DND-41 (cell line): ENCODE data around the gene SP140L.

Experiments
- ATAC-seq: fragments of 200-7000 bp; cut with Tn5 transposase; 3 replicates; pipeline ENCODE4 v1.9.1; 2021; ENCODE audit warnings: low read depth; ENCODE audit not compliant: insufficient read depth
- DNase-seq: peaks from one replicate; pipeline ENCODE4 v3.0.0-alpha.2; 2020
- H2AFZ ChIP-seq: 2 replicates; pipeline ENCODE4 v1.6.0; 2012; ENCODE audit warnings: low read depth, low read length
- H3K27ac ChIP-seq: 2 replicates; pipeline ENCODE4 v1.5.1; 2012; ENCODE audit warnings: low read length, inconsistent platforms
- H3K27me3 ChIP-seq: fragments of 200-600 bp; sonication (generic); 2 replicates; pipeline ENCODE4 v1.6.0; 2012; ENCODE audit warnings: low read length, mild to moderate bottlenecking, inconsistent platforms; ENCODE audit not compliant: insufficient read depth, poor library complexity
- H3K36me3 ChIP-seq: 2 replicates; pipeline ENCODE4 v1.5.1; 2012; ENCODE audit warnings: low read length, inconsistent platforms; ENCODE audit not compliant: insufficient read depth
- H3K4me1 ChIP-seq: 2 replicates; pipeline ENCODE4 v1.5.1; 2012; ENCODE audit warnings: mild to moderate bottlenecking, low read length; ENCODE audit not compliant: insufficient read depth
- H3K4me2 ChIP-seq: 2 replicates; pipeline ENCODE4 v1.6.0; 2012; ENCODE audit warnings: mild to moderate bottlenecking, moderate library complexity, low read length, inconsistent platforms; ENCODE audit not compliant: insufficient read depth
- H3K4me3 ChIP-seq, 2 experiments: fragments of 200-600 bp in 1 of 2; shearing (Covaris generic) in 1 of 2; 2 replicates each; pipeline ENCODE4 v1.5.1; 2012 to 2016; ENCODE audit warnings: inconsistent platforms in 2 of 2, low read length in 2 of 2, mild to moderate bottlenecking in 2 of 2, low read depth in 1 of 2, moderate library complexity in 1 of 2
- H3K79me2 ChIP-seq: 2 replicates; pipeline ENCODE4 v1.6.0; 2012; ENCODE audit warnings: low read length, inconsistent platforms; ENCODE audit not compliant: insufficient read depth
- H3K9ac ChIP-seq: 2 replicates; pipeline ENCODE4 v1.6.0; 2012; ENCODE audit warnings: low read depth, mild to moderate bottlenecking, inconsistent platforms, low read length, moderate library complexity
- H3K9me3 ChIP-seq: 2 replicates; pipeline ENCODE4 v1.5.1; 2012; ENCODE audit warnings: low read length, moderate library complexity, mild to moderate bottlenecking, inconsistent platforms; ENCODE audit not compliant: insufficient read depth, severe bottlenecking
- H4K20me1 ChIP-seq: 2 replicates; pipeline ENCODE4 v1.6.0; 2012; ENCODE audit warnings: low read length; ENCODE audit not compliant: insufficient read depth
- CTCF ChIP-seq: IDR thresholded peaks from 2 replicates; pipeline ENCODE4 v1.5.1; 2012; ENCODE audit warnings: borderline replicate concordance, low read length, moderate library complexity, mild to moderate bottlenecking; ENCODE audit not compliant: poor library complexity, severe bottlenecking; ENCODE audit errors: extremely low read depth
- EZH2 ChIP-seq: IDR thresholded peaks from 3 replicates; pipeline ENCODE4 v1.6.1; 2012; ENCODE audit warnings: borderline replicate concordance, low read depth, mild to moderate bottlenecking, moderate library complexity, low read length, inconsistent platforms; ENCODE audit not compliant: severe bottlenecking

Gene SP140L

GRCh38 chr2:230343747-230344146, 16.8 kb downstream of the SP140L start:
- H3K9me3 ChIP-seq, result peaks cover 7% of the 10 kb centered on the region

GRCh38 chr2:230346465-230346864, 19.5 kb downstream of the SP140L start:
- TF ChIP-seq CTCF (no peak), EZH2 (no peak)
- Histone ChIP-seq H3K4me3 (no peak overlapping the region), H2AFZ (no peak overlapping the region), H3K4me1 (peaks cover 11% of the 10 kb centered on the region), H3K4me2 (no peak overlapping the region), H3K27ac (no peak overlapping the region), H3K9me3 (peaks cover 7% of the 10 kb centered on the region), H3K9ac (no peak overlapping the region), H3K79me2 (peaks cover 62% of the 10 kb centered on the region), H4K20me1 (peaks cover 4% of the 10 kb centered on the region; the same call in 1 of the 2 replicates), H3K36me3 (peaks cover 20% of the 10 kb centered on the region; the same call in 1 of the 2 replicates), H3K27me3 (no peaks in the 10 kb centered on the region)
- no peak for DNase-seq
- ATAC-seq, result no peak

More at GRCh38 chr2:230343747-230344146, 16.8 kb downstream of the SP140L start:
- peaks cover 20% of the 10 kb centered on the region; the same call in 1 of the 2 replicates for H3K36me3 ChIP-seq
- ATAC-seq (no peak), DNase-seq (no peak)
- no peak overlapping the region for H3K27ac ChIP-seq
- H3K27me3 ChIP-seq, result no peaks in the 10 kb centered on the region
- peaks cover 53% of the 10 kb centered on the region for H3K79me2 ChIP-seq
- peaks cover 11% of the 10 kb centered on the region for H3K4me1 ChIP-seq
- no peak for TF ChIP-seq CTCF
- no peak for TF ChIP-seq EZH2
- no peak overlapping the region for H2AFZ ChIP-seq
- peaks cover 4% of the 10 kb centered on the region; the same call in 1 of the 2 replicates for H4K20me1 ChIP-seq
- H3K4me2 ChIP-seq, result no peak overlapping the region
- no peak overlapping the region for H3K4me3 ChIP-seq
- H3K9ac ChIP-seq, result no peak overlapping the region

GRCh38 chr2:230346921-230347533, 20.0 kb downstream of the SP140L start:
- DNase-seq, result no peak
- TF ChIP-seq CTCF (no peak), EZH2 (no peak)
- H3K27me3 ChIP-seq, result no peaks in the 10 kb centered on the region
- peaks cover 62% of the 10 kb centered on the region for H3K79me2 ChIP-seq
- no peak overlapping the region for H3K4me3 ChIP-seq
- no peak overlapping the region for H3K4me2 ChIP-seq
- H3K9me3 ChIP-seq, result peaks cover 7% of the 10 kb centered on the region
- peaks cover 11% of the 10 kb centered on the region for H3K4me1 ChIP-seq
- no peak overlapping the region for H2AFZ ChIP-seq
- H3K27ac ChIP-seq, result no peak overlapping the region
- peaks cover 4% of the 10 kb centered on the region; the same call in 1 of the 2 replicates for H4K20me1 ChIP-seq
- no peak overlapping the region for H3K9ac ChIP-seq
- peaks cover 23% of the 10 kb centered on the region; the same call in 1 of the 2 replicates for H3K36me3 ChIP-seq
- no peak for ATAC-seq
